AG09319 (cell line): Measurements from ENCODE around the gene CDH4.

Source experiments
- DNase-seq: peaks from one replicate; pipeline ENCODE4 v3.0.0-alpha.2; 2010; ENCODE audit warnings: low read depth; ENCODE audit errors: extremely low read depth
- CTCF ChIP-seq: IDR thresholded peaks from 2 replicates; pipeline ENCODE4 v1.5.1; 2011; ENCODE audit warnings: low read depth, mild to moderate bottlenecking, inconsistent platforms, low read length, moderate library complexity

Gene CDH4

GRCh38 chr20:61731363-61732181 lies 479.5 kb downstream of the CDH4 start:
- DNase-seq = no peak
- no peak for TF ChIP-seq CTCF

- TF ChIP-seq CTCF = no peak
- no peak for DNase-seq
Observed at GRCh38 chr20:61732511-61733210, 480.6 kb downstream of the CDH4 start.

- no peak for DNase-seq
- no peak for TF ChIP-seq CTCF
Observed at GRCh38 chr20:61733216-61733615, 481.2 kb downstream of the CDH4 start.

GRCh38 chr20:61733891-61734732 lies 482.1 kb downstream of the CDH4 start:
- DNase-seq = no peak
- no peak for TF ChIP-seq CTCF

GRCh38 chr20:61734733-61735502 lies 482.9 kb downstream of the CDH4 start:
- TF ChIP-seq CTCF = no peak
- DNase-seq = no peak

GRCh38 chr20:61735503-61735785 lies 483.4 kb downstream of the CDH4 start:
- TF ChIP-seq CTCF = no peak

More at GRCh38 chr20:61735503-61735785, 483.4 kb downstream of the CDH4 start:
- DNase-seq = no peak
